Gastrocnemius medialis (tissue), 4 donors: ENCODE data around the gene GPHN. TPM values are rescaled to one million over a fixed set of nuclear protein-coding genes. Genes with fewer than 3 reads are reported as not detected.

ENCODE experiments used
- ATAC-seq, 2 donors: fragments of 150-250 bp; one replicate each; pipeline ENCODE4 v1.9.1; 2016
- DNase-seq, 2 donors: peaks; one replicate each; pipeline ENCODE4 v3.0.0-alpha.2; 2019
- H3K27ac ChIP-seq, 4 donors: fragments of 200-600 bp; sonication (generic); 1 replicate in 1 of 4; 2 replicates in 3 of 4; pipeline ENCODE4 v1.5.1; 2016 to 2018; ENCODE audit warnings: mild to moderate bottlenecking in 2 of 4, moderate library complexity in 1 of 4
- H3K27me3 ChIP-seq, 3 donors: fragments of 200-600 bp; sonication (generic) in 2 of 3; 1 replicate in 1 of 3; 2 replicates in 2 of 3; pipeline versions ENCODE4 v1.5.1 to v1.6.0; 2016 to 2019; ENCODE audit warnings: mild to moderate bottlenecking in 1 of 3, moderate library complexity in 1 of 3
- H3K36me3 ChIP-seq, 2 donors: fragments of 200-600 bp; sonication (generic) in 1 of 2; one replicate each; pipeline ENCODE4 v1.5.1; 2017 to 2018
- H3K4me1 ChIP-seq, 2 donors: fragments of 200-600 bp; sonication (generic) in 1 of 2; one replicate each; pipeline ENCODE4 v1.5.1; 2016 to 2017; ENCODE audit warnings: mild to moderate bottlenecking in 2 of 2
- H3K4me3 ChIP-seq, 4 donors: fragments of 200-600 bp; sonication (generic) in 3 of 4; 1 replicate in 1 of 4; 2 replicates in 3 of 4; pipeline ENCODE4 v1.5.1; 2016 to 2019; ENCODE audit warnings: mild to moderate bottlenecking in 2 of 4
- H3K9me3 ChIP-seq, 3 donors: fragments of 200-600 bp; sonication (generic) in 2 of 3; 1 replicate in 1 of 3; 2 replicates in 2 of 3; pipeline ENCODE4 v1.5.1; 2016 to 2019
- CTCF ChIP-seq, 5 experiments: fragments of 450-650 bp in 3 of 5; fragments of 200-600 bp in 2 of 5; sonication (generic) in 2 of 5; IDR thresholded peaks in 4 of 5; conservative IDR thresholded peaks in 1 of 5; 1 replicate in 4 of 5; 2 replicates in 1 of 5; pipeline ENCODE4 v1.5.1; 2016 to 2019; ENCODE audit warnings: antibody characterized with exemption in 5 of 5, mild to moderate bottlenecking in 3 of 5, moderate library complexity in 3 of 5
- POLR2A ChIP-seq, 2 donors: fragments of 450-650 bp; IDR thresholded peaks; one replicate each; pipeline ENCODE4 v1.6.1; 2017; ENCODE audit warnings: antibody characterized with exemption in 2 of 2, mild to moderate bottlenecking in 2 of 2, moderate library complexity in 2 of 2
- in situ Hi-C, 4 donors: fragments of 200-750 bp; cut with MboI; loops; one replicate each; pipeline versions ENCODE4 v1.15.0 to v1.8.0; 2017; ENCODE audit warnings: low sequenced_read_pairs in 4 of 4
- intact Hi-C: fragments of 100-400 bp; cut with DNase I; formaldehyde crosslinking; loops from one replicate; pipeline ENCODE4 v1.15.1; 2023; ENCODE audit warnings: low total_unique reads
- total RNA-seq, 4 donors: library from RNA; depleted of rRNA; stranded (reverse); fragments of >200 nt; gene quantifications; one replicate each; pipeline versions ENCODE4 v1.1.0 to v1.2.3, GENCODE V29; 2016

Gene GPHN
- total RNA-seq, 4 donors from 2014 or later = 10.3 to 33.3 (median 23.5) TPM

- DNase-seq (no peak), ATAC-seq (no peak)
- TF ChIP-seq POLR2A (IDR thresholded peaks at IDR 0.05) (no peak), CTCF (IDR thresholded peaks at IDR 0.05 in 4 of 5, conservative IDR thresholded peaks at IDR 0.05 in 1 of 5) (no peak)
- in situ Hi-C loops (no loop called here), intact Hi-C loops (no loop called here)
- H3K9me3 ChIP-seq = no peaks in the 10 kb centered on the region
- H3K4me1 ChIP-seq = no peaks in the 10 kb centered on the region
- no peaks in the 10 kb centered on the region for H3K36me3 ChIP-seq
- H3K4me3 ChIP-seq = no peak overlapping the region
- no peak overlapping the region for H3K27ac ChIP-seq
- no peaks in the 10 kb centered on the region for H3K27me3 ChIP-seq
These were observed 345.4 kb downstream of the GPHN start for GRCh38 chr14:66853311-66853710.

GRCh38 chr14:66857867-66858266 is 349.9 kb downstream of the GPHN start:
- Histone ChIP-seq H3K27ac (no peak overlapping the region), H3K4me3 (no peak overlapping the region), H3K9me3 (no peaks in the 10 kb centered on the region), H3K4me1 (no peaks in the 10 kb centered on the region), H3K36me3 (no peaks in the 10 kb centered on the region), H3K27me3 (no peaks in the 10 kb centered on the region)
- TF ChIP-seq POLR2A (IDR thresholded peaks at IDR 0.05) = no peak
- TF ChIP-seq CTCF (IDR thresholded peaks at IDR 0.05 in 4 of 5, conservative IDR thresholded peaks at IDR 0.05 in 1 of 5) = no peak
- intact Hi-C loops = no loop called here
- in situ Hi-C loops = no loop called here
- ATAC-seq (no peak), DNase-seq (no peak)

- TF ChIP-seq CTCF (IDR thresholded peaks at IDR 0.05 in 4 of 5, conservative IDR thresholded peaks at IDR 0.05 in 1 of 5) (no peak), POLR2A (IDR thresholded peaks at IDR 0.05) (no peak)
- H3K4me1 ChIP-seq = no peaks in the 10 kb centered on the region
- in situ Hi-C loops = no loop called here
- no peaks in the 10 kb centered on the region for H3K36me3 ChIP-seq
- DNase-seq (no peak), ATAC-seq (no peak)
- no peak overlapping the region for H3K4me3 ChIP-seq
- H3K27me3 ChIP-seq = no peaks in the 10 kb centered on the region
- no peak overlapping the region for H3K27ac ChIP-seq
- H3K9me3 ChIP-seq = no peaks in the 10 kb centered on the region
- intact Hi-C loops = no loop called here
These were observed 351.2 kb downstream of the GPHN start for GRCh38 chr14:66859063-66859671.

- TF ChIP-seq CTCF (IDR thresholded peaks at IDR 0.05 in 4 of 5, conservative IDR thresholded peaks at IDR 0.05 in 1 of 5) (no peak), POLR2A (IDR thresholded peaks at IDR 0.05) (no peak)
- no peaks in the 10 kb centered on the region for H3K9me3 ChIP-seq
- H3K36me3 ChIP-seq = no peaks in the 10 kb centered on the region
- H3K4me3 ChIP-seq = no peak overlapping the region
- in situ Hi-C loops (no loop called here), intact Hi-C loops (no loop called here)
- H3K4me1 ChIP-seq = no peaks in the 10 kb centered on the region
- DNase-seq = no peak
- H3K27ac ChIP-seq = no peak overlapping the region
- no peak for ATAC-seq
- no peaks in the 10 kb centered on the region for H3K27me3 ChIP-seq
These were observed 373.6 kb downstream of the GPHN start for GRCh38 chr14:66881596-66881995.

GRCh38 chr14:66884149-66884548 is 376.2 kb downstream of the GPHN start:
- intact Hi-C loops = no loop called here

More at GRCh38 chr14:66884149-66884548, 376.2 kb downstream of the GPHN start:
- H3K27ac ChIP-seq = no peak overlapping the region
- ATAC-seq = no peak
- no peaks in the 10 kb centered on the region for H3K36me3 ChIP-seq
- in situ Hi-C loops = no loop called here
- no peaks in the 10 kb centered on the region for H3K9me3 ChIP-seq
- TF ChIP-seq POLR2A (IDR thresholded peaks at IDR 0.05) (no peak), CTCF (IDR thresholded peaks at IDR 0.05 in 4 of 5, conservative IDR thresholded peaks at IDR 0.05 in 1 of 5) (no peak)
- H3K4me1 ChIP-seq = no peaks in the 10 kb centered on the region
- no peak overlapping the region for H3K4me3 ChIP-seq
- DNase-seq = no peak
- H3K27me3 ChIP-seq = no peaks in the 10 kb centered on the region
